HG02970 (cell line): ENCODE measurements around the gene MYH10.
A peak's percentile ranks its signal among the peaks of the same experiment; 100 is the strongest.

Experiments used
- ATAC-seq: cut with Tn5 transposase; IDR thresholded peaks from one replicate; pipeline ENCODE4 v1.9.1; 2021; ENCODE audit warnings: mild to moderate bottlenecking, moderate library complexity, moderate number of reproducible peaks; ENCODE audit not compliant: unreplicated experiment, low FRiP score

The MYH10 gene

DNA sequence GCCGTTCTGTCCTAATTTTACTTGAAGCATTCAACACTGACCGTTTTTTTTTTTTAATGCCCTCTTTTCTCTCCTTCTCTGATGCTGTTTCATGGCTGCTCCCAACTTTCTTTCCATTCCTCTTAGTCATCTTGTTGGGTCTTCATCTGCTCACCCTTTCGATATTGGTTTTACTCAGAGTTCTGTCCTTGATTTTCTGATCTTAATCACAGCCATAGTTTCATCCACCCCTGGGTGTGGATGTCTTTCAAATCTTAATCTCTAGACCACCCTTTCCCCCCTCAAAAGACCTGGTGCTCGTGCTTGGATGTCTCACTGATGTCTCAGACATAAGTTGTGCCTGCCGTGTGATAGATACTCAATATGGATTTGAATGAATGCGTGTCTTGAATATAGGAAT lies 172.4 kb downstream of the MYH10 start:
- no peak for ATAC-seq

DNA sequence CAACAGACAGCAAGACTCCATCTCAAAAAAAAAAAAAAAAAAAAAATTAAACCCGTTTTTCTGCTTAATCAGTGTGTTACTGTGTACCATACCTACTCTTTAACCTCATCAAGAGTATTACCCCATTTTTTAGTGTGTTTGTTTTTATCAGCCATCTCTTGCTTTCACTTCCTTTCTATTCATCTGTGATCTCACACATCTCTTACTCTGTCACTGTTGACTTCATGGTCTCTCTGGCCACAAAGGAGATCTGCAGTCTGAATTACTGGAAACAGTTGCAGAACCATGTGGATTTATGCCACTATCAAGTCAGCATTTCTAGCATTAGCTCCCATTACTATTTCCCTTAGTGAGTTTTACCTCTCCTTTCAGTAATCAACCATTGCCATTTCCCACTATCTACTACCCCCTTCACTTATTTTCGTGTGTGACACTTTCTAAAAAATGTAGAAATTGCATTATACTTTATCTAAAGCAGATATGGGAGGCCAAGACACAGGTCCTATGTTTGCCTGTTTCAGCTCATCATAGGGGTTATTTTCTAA lies 174.8 kb downstream of the MYH10 start:
- no peak for ATAC-seq

DNA sequence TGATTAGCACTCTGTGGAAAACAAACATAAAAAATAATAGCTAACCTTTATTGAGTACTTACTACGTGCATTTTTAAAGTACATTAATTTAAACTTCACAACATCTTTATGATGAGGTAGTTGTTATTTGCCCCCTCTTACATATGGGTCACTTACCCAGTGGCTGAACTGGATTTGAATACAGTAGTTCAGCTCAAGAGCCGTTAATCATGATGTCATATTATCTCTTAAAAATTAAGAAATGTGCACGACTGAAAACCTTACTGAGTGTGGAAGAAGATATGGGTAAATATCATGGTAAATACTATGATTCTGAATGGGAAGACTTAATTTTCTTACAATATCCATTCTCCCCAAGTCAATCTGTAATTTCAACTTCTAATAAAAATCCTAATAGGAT lies 177.2 kb downstream of the MYH10 start:
- ATAC-seq: no peak

DNA sequence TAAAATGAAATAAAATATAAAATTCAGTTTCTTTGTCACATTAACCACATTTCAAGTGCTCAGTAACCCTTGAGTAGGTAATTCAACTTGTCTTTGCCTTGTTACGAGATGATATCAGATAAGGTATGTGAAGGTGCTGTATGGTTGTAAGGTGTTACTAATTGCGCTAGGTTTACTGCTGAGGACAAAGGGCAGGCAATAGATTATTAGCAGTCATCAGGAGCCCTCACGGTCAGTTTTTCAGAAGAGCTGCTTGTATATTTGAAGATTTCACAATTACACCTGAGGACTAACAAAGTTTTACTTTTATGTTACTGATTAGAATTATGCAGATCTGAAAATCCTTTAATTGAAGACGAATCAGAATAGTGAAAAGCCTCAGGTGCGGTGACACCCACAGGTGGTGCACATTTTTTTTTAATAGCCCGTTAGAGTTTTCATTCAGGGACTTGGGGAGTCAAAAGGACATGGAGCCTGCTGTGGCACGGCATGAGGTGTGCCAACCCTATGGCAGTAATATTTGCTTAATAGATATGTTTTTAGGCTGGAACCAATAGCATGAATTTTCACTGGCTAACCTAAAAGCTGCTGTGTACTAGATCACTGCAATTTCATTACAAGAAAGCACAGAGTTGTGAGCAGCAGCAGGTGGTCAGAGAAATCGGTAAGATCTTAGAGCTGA lies 178.5 kb downstream of the MYH10 start:
- ATAC-seq: no peak

DNA sequence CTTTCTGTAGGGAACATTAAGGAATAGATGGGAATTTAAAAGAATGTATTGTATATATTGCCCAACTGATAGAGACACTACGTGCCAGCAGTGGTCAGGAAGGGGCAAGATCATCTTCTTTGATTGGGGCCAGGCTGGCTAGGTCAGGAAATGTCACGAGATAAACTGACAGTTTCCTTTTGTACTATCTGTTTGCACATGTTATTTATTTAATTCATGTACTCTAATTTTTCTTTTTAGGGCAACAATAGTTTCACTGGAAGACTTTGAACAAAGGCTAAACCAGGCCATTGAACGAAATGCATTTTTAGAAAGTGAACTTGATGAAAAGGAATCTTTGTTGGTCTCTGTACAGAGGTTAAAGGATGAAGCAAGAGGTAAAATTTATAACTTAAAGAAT lies 182.2 kb downstream of the MYH10 start:
- no peak for ATAC-seq

DNA sequence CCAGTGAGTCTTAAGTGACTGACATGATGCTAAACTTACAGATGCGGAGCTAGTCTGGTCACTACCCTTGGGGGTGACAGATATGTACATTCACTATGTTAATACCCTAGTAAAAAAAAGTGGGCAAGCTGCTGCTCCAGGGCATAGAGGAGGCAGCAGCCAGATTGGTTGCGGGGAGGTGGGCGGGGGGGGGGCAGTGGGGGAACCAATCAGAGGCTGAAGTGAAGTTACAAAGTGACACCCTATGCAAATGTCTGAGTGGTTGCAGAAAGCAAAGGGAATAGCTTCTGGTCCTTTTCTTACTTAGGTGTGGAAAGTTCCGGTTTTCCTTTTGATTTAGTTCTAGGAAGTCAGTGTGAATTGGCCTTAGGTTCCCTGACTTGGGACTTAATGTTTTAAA lies 182.7 kb downstream of the MYH10 start:
- ATAC-seq: no peak

DNA sequence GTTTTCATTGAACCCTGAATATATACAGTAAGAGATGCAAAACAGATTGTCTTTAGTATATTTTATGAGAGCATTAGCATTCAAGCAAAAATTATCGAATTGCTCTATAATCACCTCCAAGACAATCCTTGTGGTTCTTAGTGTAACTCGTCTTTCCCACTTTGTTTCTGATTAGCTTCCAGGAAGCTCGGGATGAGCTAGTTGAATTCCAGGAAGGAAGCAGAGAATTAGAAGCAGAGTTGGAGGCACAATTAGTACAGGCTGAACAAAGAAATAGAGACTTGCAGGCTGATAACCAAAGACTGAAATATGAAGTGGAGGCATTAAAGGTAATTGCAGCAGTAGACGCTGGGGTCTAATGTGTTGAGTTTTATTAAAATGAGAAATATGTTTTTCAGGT lies 185.0 kb downstream of the MYH10 start:
- ATAC-seq: no peak

DNA sequence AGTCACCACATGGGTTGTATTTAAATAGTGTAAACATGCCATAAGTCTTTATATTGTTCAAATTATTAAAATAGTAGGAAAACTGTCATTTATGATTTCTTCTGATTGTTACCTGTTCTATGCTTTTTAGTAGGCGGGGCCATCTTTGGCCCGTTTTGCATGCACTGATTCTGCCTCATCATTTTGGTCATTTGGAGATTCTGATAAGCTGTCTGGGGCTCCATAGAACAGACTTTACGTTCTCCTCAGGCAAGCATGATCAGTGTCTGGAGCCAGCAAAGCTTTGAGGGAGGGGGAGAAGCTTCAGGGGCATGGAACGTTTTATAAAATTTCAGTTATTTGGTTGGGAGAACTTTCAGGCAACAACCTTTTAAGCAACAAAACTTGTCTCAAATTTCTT lies 186.0 kb downstream of the MYH10 start:
- no peak for ATAC-seq

DNA sequence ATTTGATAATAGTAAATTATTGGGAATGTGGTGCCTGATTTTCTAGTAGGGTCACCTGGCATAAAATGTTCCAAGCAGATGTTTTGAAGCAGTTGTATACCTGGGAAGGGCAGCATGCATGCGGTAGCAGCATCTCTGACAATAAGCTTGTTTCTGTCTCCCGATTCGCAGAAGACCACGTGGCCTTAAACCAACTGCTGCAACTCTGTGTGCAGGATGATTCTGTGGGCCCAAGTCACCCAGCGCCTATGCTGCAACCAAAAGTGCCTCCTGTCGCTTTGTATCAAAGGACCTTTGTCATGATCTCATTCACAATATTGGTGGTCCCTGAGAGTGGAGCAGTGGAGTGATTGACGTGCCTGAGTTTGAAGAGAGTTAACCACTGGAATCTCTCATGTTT lies 186.8 kb downstream of the MYH10 start:
- ATAC-seq: no peak

DNA sequence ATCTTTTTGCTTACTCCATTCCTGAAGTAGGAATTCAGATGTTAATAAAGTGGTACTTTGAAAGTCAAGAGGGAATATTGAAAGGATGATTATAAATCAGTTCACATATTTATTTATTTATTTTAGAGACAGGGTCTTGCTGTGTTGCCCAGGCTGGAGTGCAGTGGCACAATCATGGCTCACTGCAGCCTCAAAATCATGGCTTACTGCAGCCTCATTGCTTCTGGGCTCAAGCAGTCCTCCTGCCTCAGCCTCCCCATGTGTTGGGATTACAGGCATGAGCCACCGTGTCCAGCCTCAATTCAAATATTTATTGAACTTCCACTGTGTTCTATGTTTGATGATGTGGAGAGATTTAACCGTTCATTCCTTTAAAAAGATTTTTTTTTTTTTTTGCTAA lies 188.2 kb downstream of the MYH10 start:
- ATAC-seq: no peak

DNA sequence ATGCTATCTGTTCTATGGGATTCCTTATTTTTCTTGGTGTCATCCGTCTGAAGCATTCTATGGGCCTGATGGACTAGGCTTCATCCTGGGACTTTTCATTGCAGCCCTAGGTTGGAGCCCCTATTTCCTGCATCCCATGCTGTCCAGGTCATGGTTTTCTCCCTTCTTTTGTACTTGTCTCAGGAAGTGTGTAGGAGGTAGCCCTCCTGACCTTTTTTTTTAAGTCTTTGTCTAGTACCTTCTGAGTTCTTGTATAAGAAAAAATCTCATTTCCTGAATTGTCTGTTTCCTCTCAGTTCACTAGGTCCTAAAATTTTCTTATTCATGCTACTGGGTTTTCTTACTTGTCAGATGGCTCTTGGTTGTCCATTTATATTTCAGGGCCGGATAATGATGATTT lies 188.8 kb downstream of the MYH10 start:
- no peak for ATAC-seq

DNA sequence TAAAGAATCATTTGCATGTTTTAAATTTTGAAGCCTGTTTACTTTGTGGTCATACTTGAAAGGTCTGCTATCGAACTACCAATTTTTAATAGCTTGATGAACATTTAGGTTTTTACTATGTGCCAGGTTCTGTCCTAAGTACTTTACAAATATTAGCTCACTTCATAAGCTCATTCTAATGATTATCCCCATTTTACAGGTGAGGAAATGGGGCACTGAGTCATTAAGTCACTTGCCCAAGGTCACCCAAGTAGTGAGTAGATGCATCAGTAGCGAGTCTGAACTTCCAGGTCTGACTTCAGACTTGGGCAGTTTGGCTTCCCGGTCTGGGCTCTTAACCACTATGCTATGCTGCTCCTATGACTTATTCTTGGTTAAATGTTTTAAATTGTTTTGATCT lies 190.8 kb downstream of the MYH10 start:
- no peak for ATAC-seq

DNA sequence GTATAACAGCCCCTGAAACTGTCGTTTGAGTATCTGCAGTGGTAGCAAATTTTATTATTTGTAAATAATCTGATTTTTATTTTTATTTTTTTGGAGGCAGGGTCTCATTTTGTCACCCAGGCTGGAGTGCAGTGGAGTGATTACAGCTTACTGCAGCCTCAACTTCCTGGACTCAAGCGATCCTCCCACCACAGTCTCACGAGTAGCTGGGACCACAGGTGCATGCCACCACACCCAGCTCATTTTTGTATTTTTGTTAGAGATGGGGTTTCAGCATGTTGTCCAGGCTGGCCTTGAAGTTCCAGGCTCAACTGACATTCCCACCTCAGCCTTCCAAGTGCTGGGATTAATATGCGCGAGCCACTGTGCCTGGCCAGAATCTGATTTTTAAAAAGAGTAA lies 192.1 kb downstream of the MYH10 start:
- no peak for ATAC-seq

DNA sequence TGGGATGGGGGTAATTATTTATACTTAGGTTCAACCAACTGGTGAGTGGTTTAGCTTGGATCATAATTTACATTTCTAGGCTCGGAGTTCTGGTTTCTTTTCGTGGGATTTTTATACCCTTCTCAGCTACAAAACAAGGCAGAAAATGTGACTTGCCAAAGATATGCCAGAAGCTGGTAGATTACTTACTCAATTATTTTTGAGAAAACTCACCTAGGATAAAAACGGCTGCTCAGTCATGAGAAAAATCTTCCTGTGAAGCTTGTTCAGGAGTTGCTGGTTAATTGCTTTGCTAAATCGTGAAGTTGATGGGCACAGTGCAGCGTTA lies 193.7 kb downstream of the MYH10 start:
- no peak for ATAC-seq

DNA sequence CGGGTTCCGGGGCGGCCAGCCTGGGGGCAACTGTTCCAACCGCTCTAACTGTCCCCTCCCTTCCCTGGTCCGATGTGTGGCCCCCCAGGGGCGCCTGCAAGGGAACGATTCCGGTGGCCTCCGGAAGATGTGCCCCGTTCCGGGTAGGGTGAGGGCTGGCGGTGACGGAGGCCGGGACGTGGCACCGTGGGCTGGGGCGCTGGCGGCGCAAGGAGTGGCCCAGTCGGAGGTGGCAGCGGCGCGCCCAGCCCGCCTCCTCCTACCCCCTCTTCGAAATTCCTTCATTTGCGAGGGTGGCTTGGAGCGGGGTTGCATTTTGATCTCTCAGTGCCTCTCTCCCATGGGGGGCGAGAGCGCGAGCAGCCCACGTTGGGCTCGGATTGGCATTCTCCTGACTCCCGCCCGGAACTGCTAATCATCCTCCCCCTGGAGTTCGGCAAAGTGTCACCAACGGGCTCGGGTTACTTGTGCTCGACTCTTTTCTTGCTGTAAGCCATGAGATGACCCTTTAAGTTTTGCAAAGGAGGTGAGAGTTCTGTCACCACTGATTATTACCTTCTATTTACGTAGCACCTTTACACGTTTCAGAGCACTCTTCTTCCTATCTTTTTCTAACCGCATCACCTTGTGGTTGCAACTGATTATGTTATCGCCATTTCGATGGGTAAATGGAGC lies 194.2 kb downstream of the MYH10 start:
- no peak for ATAC-seq

DNA sequence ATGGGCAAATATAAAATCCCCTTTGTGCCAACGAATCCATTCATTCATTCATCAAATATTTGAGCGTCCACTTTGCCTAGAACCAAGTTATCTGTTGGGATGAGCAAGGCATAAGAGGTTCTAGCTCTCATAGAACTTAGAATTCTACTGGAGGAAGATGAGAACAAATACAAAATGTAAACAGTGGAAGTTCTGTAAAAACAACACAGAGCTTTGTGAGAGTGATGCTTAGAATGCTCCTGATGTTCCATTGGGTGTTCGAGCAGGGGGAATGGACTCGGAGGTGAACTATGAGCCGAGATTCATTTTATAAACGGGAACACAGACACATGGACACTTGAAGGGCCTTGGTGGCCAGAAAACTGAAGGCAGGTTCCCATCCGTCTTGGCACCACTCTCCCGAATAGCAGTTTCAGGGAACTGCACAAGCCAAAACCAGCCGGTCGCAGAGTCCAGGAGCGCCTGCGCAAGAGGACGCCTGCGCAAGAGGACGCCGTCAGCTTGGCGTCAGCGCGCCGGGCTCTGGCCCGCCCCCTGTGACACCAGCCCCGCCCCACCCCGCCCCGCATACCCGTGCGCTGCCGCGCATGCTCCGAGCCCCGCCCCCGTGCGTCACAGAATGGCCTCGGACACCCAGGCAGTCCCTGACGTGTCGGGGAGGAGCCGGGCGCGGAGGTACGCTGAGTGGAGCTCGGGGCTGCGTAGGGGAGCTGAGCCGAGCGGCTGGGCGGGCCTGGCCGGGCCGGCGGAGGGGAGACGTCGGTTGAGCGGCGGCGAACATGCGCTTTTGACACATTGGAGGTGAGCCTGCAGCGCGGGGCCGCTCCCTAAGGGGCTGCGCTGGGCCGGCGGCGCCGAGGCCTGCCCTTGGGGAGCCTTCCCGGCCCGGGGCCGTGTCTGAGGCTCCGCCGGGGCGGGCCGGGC lies 195.0 kb downstream of the MYH10 start, which contains the start of gene NDEL1:
Gene NDEL1, plus strand, starts transcription at position 640 of the 924 bp plus-strand sequence. CDS start 8,388 bp downstream, outside the sequence.
- ATAC-seq: peak; percentile 96

DNA sequence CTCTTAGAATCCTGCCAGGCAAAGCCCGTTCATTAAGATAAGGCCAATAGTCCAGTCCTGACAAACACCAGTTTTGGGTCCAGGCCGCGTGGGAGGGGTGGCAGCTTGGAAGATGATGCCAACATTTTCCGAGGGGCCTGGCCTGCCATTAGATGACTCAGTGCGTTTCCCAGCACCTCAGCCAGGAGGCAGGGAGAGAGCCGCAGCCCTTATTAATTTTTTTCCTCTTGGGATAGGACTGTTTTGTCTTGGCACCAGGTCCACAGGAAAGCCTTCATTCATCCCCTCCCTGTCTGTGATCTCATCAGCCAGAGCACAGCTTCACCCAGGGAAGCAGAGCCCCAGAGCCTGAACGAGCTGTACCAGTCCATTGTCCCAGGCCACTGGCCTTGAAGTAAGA lies 199.6 kb downstream of the MYH10 start:
- ATAC-seq: no peak

DNA sequence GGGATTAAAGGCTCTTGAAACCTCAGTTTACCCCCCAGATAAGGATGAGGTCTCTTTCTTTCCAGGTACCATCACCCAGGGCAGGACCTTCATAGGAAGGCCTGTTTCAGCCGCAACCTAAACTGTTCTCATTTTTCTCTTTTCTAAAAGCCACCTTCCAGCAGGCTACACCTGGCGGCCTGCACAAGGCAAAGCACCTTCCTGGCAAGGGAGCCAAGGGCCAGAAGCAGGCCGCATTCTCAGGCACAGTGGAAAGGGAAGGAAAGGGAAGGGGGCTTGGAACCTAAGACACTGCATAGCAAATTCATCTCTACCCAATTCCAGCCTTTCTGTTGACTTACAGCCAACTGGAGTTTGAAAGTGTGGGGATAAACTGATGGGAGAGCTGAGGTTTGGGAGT lies 203.7 kb downstream of the MYH10 start:
- no peak for ATAC-seq

DNA sequence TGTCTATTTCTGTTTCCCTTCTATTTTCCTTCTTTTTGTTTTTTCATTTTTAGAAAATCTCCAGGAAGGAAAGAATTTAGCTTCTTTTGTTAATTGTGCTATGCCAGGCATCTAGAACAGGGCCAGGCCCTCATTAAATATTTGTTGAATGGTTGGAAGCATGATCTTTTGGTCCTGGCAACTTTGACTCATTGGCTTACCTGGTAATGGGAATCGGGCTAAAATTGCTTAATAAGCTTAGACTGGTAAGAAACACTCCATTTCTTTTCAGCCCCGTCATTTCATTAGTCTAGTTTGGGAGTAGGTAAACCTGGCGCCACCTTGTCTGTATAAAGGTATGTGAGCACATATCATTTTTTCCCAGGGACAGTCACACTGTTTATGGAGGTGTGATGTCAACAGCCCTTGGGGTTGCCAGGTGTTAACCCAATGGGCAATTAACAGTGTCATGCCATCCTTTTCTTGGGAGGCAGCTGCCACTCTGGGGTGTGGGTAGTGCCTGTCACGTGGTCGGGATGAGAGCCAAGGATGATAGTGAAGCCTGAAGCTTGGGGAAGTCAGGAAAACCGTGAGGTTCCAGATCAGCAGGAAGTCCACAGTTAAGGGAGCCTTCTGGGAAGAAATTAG lies 204.3 kb downstream of the MYH10 start:
- ATAC-seq: no peak
